Activated B cell treated with CpG ODN at 0.5 μM for 24 hours (primary cell): Measurements from ENCODE around the gene APOBEC3C. TPM values are rescaled to one million over a fixed set of nuclear protein-coding genes. Genes with fewer than 3 reads are reported as not detected.
A peak's percentile ranks its signal among the peaks of the same experiment; 100 is the strongest.
"Not testable (repeated sequence)": the region's sequence is repeated elsewhere in the genome, so short reads cannot be mapped to it uniquely, and the experiment has no call there.

Experiments used
- ATAC-seq: fragments of 200-7000 bp; cut with Tn5 transposase; one replicate; pipeline ENCODE4 v1.10.0; 2021; ENCODE audit warnings: low read depth, mild to moderate bottlenecking, moderate library complexity
- CTCF ChIA-PET: fragments of 350-600 bp; sonication (Branson Sonifier 250); formaldehyde crosslinking; loops from one replicate; lab custom pipeline; 2021; ENCODE audit warnings: antibody characterized with exemption; lab: Charles Lee
- POLR2A ChIA-PET: fragments of 350-600 bp; sonication (Branson Sonifier 250); formaldehyde crosslinking; loops from one replicate; lab custom pipeline; 2021; ENCODE audit warnings: antibody characterized with exemption; lab: Charles Lee
- DNase-seq: peaks from one replicate; pipeline ENCODE4 v3.0.0; 2022
- H3K27ac Mint-ChIP-seq: one replicate; pipeline ENCODE4 v1.8.0; 2020; ENCODE audit warnings: mixed read lengths
- H3K27me3 Mint-ChIP-seq: one replicate; pipeline ENCODE4 v1.8.0; 2021; ENCODE audit warnings: mixed read lengths
- H3K36me3 Mint-ChIP-seq: one replicate; pipeline ENCODE4 v1.8.0; 2021; ENCODE audit warnings: low read depth, mixed read lengths
- H3K4me1 Mint-ChIP-seq: one replicate; pipeline ENCODE4 v1.8.0; 2021; ENCODE audit warnings: mixed read lengths
- H3K4me3 Mint-ChIP-seq: one replicate; pipeline ENCODE4 v1.8.0; 2020; ENCODE audit warnings: mild to moderate bottlenecking, mixed read lengths
- H3K9me3 Mint-ChIP-seq: one replicate; pipeline ENCODE4 v1.8.0; 2020; ENCODE audit warnings: mixed read lengths
- CTCF ChIP-seq: fragments of 200-600 bp; IDR thresholded peaks from one replicate; pipeline ENCODE4 v1.8.0; 2022; ENCODE audit warnings: antibody characterized with exemption, mild to moderate bottlenecking
- intact Hi-C: fragments of 100-400 bp; cut with micrococcal nuclease; formaldehyde crosslinking; loops from one replicate; pipeline ENCODE4 v1.15.1; 2024
- total RNA-seq: library from RNA; stranded (reverse); gene quantifications from 2 replicates; pipeline ENCODE4 v1.2.3, GENCODE V29; 2022

Gene APOBEC3C
- total RNA-seq, 1 donor from 2014 or later: 179 TPM

- CTCF ChIA-PET: no interaction called here
- Mint-ChIP-seq H3K27me3 (no peaks in the 10 kb centered on the region), H3K27ac (peak overlapping the region; percentile 83), H3K4me1 (peaks cover 43% of the 10 kb centered on the region), H3K4me3 (peak overlapping the region; percentile 90), H3K9me3 (no peaks in the 10 kb centered on the region), H3K36me3 (peaks cover 17% of the 10 kb centered on the region)
- DNase-seq (no peak), ATAC-seq (no peak)
- no peak for TF ChIP-seq CTCF
- intact Hi-C loops: loop anchor here (2.0 kb wide), 2 partner anchors 25 to 27 kb away; partner anchors contain the start of gene APOBEC3C
- POLR2A ChIA-PET: interaction anchor here (0.6 to 1.4 kb wide), 4 partner anchors 10 to 115 kb away, joined by 3 to 6 read pairs (median 3); partner anchors contain the start of gene APOBEC3D
Observed at GRCh38 chr22:39039306-39040126, 25.5 kb downstream of the APOBEC3C start.

DNA sequence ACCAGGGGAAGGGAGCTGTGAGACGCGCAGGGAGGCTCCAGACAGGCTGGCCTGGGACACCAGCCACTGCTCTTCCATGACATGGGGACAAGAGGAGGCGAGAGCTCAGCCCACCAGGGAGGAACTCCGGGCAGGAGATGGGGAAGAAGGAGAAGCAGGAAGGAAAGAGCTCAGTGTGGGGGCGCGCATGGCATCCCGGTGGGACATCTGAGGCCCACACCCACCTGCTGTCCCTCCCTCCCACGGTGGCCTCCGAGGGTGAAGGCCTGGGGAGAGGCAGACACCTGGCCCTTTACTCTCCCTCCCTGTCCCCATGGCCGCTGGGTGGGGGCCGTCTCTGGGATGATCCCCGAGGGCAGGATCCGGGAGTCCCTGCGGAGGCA is 26.1 kb downstream of the APOBEC3C start:
- H3K9me3 Mint-ChIP-seq, CTCF ChIA-PET, ATAC-seq, H3K27me3 Mint-ChIP-seq: not testable (repeated sequence)
- DNase-seq: peak; percentile 41
- Mint-ChIP-seq H3K27ac (peak overlapping the region; percentile 83), H3K4me3 (peak overlapping the region; percentile 90), H3K4me1 (peaks cover 48% of the 10 kb centered on the region), H3K36me3 (peaks cover 22% of the 10 kb centered on the region)
- intact Hi-C loops: loop anchor here (2.0 kb wide), 2 partner anchors 25 to 27 kb away; partner anchors contain the start of gene APOBEC3C
- POLR2A ChIA-PET: interaction anchor here (0.8 to 1.1 kb wide), 3 partner anchors 9 to 59 kb away, joined by 3 to 6 read pairs (median 3); partner anchors contain the start of gene APOBEC3D

GRCh38 chr22:39040538-39041296 is 26.7 kb downstream of the APOBEC3C start, which contains the start of gene APOBEC3F:
Gene APOBEC3F, plus strand, starts transcription at chr22:39040864. Its CDS starts 97 bp downstream, at chr22:39040961.
- CTCF ChIA-PET: not testable (repeated sequence)

GRCh38 chr22:39041908-39042307 is 27.9 kb downstream of the APOBEC3C start:
- intact Hi-C loops: loop anchor here (2.0 kb wide), 2 partner anchors 25 to 27 kb away; partner anchors contain the start of gene APOBEC3C
- ChIA-PET POLR2A (interaction anchor here (0.7 kb wide), 1 partner anchor 19 kb away, joined by 7 read pairs; no protein-coding TSS in a partner anchor), CTCF (no interaction called here)
- no peaks in the 10 kb centered on the region for H3K27me3 Mint-ChIP-seq
- peaks cover 56% of the 10 kb centered on the region for H3K4me1 Mint-ChIP-seq
- H3K36me3 Mint-ChIP-seq: peaks cover 39% of the 10 kb centered on the region
- ATAC-seq (no peak), DNase-seq (no peak)
- H3K4me3 Mint-ChIP-seq: peak overlapping the region; percentile 90
- no peak for TF ChIP-seq CTCF
- peak overlapping the region; percentile 90 for H3K27ac Mint-ChIP-seq
- no peaks in the 10 kb centered on the region for H3K9me3 Mint-ChIP-seq

More at GRCh38 chr22:39040538-39041296, 26.7 kb downstream of the APOBEC3C start, which contains the start of gene APOBEC3F:
- ATAC-seq (peak; percentile 91), DNase-seq (peak; percentile 39)
- peaks cover 27% of the 10 kb centered on the region for H3K36me3 Mint-ChIP-seq
- H3K27ac Mint-ChIP-seq: peak within 1 kb of the TSS; percentile 90
- peaks cover 53% of the 10 kb centered on the region for H3K4me1 Mint-ChIP-seq
- peak within 1 kb of the TSS; percentile 90 for H3K4me3 Mint-ChIP-seq
- POLR2A ChIA-PET: interaction anchor here (0.8 to 1.1 kb wide), 3 partner anchors 8 to 58 kb away, joined by 3 to 6 read pairs (median 3); partner anchors contain the start of gene APOBEC3D
- H3K27me3 Mint-ChIP-seq, H3K9me3 Mint-ChIP-seq: not testable (repeated sequence)
- intact Hi-C loops: loop anchor here (2.0 kb wide), 2 partner anchors 26 kb away; partner anchors contain the start of gene APOBEC3C

DNA sequence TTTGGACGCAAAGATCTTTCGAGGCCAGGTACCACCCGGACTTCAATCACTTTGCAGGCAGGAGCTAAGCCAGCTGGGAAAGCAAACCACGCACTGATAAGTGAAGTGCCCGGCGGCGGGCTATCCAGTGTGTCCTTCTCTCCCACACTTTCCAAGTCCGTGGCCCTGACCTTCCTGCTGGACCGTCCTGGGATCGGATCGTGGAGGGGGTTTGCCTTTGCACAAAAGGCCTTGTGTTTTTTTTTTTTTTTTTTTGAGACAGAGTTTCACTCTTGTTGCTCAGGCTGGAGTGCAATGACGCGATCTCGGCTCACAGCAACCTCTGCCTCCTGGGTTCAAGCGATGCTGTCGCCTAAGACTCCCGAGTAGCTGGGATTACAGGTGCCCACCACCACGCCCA is 29.0 kb downstream of the APOBEC3C start:
- peaks cover 61% of the 10 kb centered on the region for H3K4me1 Mint-ChIP-seq
- CTCF ChIA-PET, ATAC-seq, H3K27ac Mint-ChIP-seq, H3K4me3 Mint-ChIP-seq, H3K9me3 Mint-ChIP-seq, intact Hi-C loops, H3K27me3 Mint-ChIP-seq, DNase-seq: not testable (repeated sequence)
- H3K36me3 Mint-ChIP-seq: peaks cover 46% of the 10 kb centered on the region
- POLR2A ChIA-PET: interaction anchor here (0.7 to 0.8 kb wide), 2 partner anchors 67 to 101 kb away, joined by 4 to 10 read pairs; no protein-coding TSS in a partner anchor

DNA sequence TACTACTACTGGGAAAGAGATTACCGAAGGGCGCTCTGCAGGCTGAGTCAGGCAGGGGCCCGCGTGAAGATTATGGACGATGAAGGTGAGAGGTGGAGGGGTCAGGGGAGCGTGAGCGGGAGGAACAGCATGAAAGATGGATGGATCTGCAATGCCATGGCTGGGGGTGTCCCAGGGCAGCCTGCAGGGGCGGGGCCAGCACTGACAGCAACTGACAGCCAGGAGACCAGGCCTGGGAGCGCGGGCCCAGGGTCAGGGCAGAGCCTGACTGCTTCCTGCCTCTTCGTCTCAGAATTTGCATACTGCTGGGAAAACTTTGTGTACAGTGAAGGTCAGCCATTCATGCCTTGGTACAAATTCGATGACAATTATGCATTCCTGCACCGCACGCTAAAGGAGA is 31.1 kb downstream of the APOBEC3C start:
- H3K9me3 Mint-ChIP-seq, H3K27me3 Mint-ChIP-seq, DNase-seq, intact Hi-C loops, POLR2A ChIA-PET, CTCF ChIA-PET, ATAC-seq: not testable (repeated sequence)
- peaks cover 57% of the 10 kb centered on the region for H3K4me1 Mint-ChIP-seq
- peaks cover 49% of the 10 kb centered on the region for H3K36me3 Mint-ChIP-seq
- peak overlapping the region; percentile 41 for H3K4me3 Mint-ChIP-seq
- H3K27ac Mint-ChIP-seq: peak overlapping the region; percentile 53

DNA sequence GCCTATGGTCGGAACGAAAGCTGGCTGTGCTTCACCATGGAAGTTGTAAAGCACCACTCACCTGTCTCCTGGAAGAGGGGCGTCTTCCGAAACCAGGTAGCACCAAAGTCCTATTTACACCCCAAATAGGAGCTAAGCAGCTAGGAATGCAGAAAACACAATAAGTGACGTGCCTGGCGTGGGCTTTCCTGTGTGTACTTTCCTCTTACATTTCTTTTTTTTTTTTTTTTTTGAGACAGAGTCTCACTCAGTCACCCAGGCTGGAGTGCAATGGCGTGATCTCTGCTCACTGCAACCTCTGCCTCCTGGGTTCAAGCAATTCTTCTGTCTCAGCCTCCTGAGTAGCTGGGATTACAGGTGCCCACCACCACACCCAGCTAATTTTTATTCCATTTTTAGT is 35.4 kb downstream of the APOBEC3C start:
- H3K4me3 Mint-ChIP-seq: not testable (repeated sequence)
- CTCF ChIA-PET: interaction anchor here (1.1 kb wide), 1 partner anchor 41 kb away, joined by 3 read pairs; no protein-coding TSS in a partner anchor

GRCh38 chr22:39051844-39052495 is 37.9 kb downstream of the APOBEC3C start:
- H3K4me3 Mint-ChIP-seq, H3K27me3 Mint-ChIP-seq, ATAC-seq, DNase-seq, H3K9me3 Mint-ChIP-seq: not testable (repeated sequence)
- H3K4me1 Mint-ChIP-seq: peaks cover 36% of the 10 kb centered on the region
- peaks cover 22% of the 10 kb centered on the region for H3K36me3 Mint-ChIP-seq
- peak overlapping the region; percentile 73 for H3K27ac Mint-ChIP-seq
- intact Hi-C loops: loop anchor here (2.0 kb wide), 1 partner anchor 15 kb away; no protein-coding TSS in a partner anchor
- CTCF ChIA-PET: interaction anchor here (0.9 kb wide), 1 partner anchor 49 kb away, joined by 4 read pairs; no protein-coding TSS in a partner anchor
- POLR2A ChIA-PET: interaction anchor here (0.7 to 1.3 kb wide), 3 partner anchors 12 to 178 kb away, joined by 3 to 17 read pairs (median 4); no protein-coding TSS in a partner anchor

More for the DNA sequence above, 35.4 kb downstream of the APOBEC3C start:
- H3K9me3 Mint-ChIP-seq, ATAC-seq, H3K27me3 Mint-ChIP-seq, DNase-seq, intact Hi-C loops: not testable (repeated sequence)
- Mint-ChIP-seq H3K36me3 (peaks cover 42% of the 10 kb centered on the region), H3K27ac (peak overlapping the region; percentile 54), H3K4me1 (peaks cover 58% of the 10 kb centered on the region)
- POLR2A ChIA-PET: interaction anchor here (0.6 to 2.0 kb wide), 6 partner anchors 9 to 49 kb away, joined by 3 to 7 read pairs (median 5); partner anchors contain the start of gene APOBEC3F
